ENCODE measurements around the gene SYTL5. TPM values are rescaled to one million over a fixed set of nuclear protein-coding genes. Genes with fewer than 3 reads are reported as not detected.

Gene SYTL5
- total and polyA plus RNA-seq, 5 donors from 2014 or later: not detected

DNA sequence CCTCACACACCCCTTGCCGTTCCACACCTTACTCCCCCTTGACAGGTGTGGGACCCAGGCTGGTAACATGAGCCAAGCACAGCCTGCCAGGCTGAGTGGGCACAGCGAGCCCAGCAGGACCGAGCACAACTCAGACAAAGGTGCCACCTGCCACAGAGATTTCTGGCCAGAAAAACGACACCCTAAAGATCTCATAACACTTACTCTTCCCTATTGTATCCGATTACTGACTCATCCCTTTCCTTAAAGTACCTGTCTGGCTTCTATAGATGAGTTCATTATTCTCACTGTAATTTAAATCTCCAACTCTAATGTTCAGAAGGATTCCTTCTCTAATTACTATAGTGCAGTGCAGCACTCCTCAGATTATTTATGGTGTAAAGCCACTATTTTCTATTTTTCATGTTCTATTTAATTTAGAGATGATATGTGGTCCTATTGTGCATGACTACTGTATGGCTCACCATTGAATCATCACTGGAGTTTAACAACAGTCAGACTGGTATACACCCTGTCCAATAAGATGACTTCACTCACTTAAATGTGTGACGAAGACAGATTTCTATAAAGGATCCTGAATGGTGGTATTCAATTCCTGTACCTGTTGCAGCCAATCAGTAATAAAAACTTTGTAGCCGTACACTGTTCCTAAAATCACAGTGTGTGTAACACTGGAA lies 7.6 kb upstream of the SYTL5 start:
- Histone ChIP-seq H3K4me1 (ENCODE audit: control insufficient read depth, insufficient read depth, low read length, poor library complexity, severe bottlenecking) (no peaks in the 10 kb centered on the region), H3K36me3 (ENCODE audit: control insufficient read depth, insufficient read depth, low read length) (no peaks in the 10 kb centered on the region), H3K27ac (ENCODE audit: insufficient read depth, low read length, poor library complexity, severe bottlenecking) (no peak overlapping the region), H3K9me3 (ENCODE audit: control insufficient read depth in 2 of 2, low read length in 2 of 2) (no peaks in the 10 kb centered on the region), H3K4me3 (ENCODE audit: low read depth, low read length) (no peak overlapping the region), H3K27me3 (ENCODE audit: control insufficient read depth, insufficient read depth, low read length) (no peaks in the 10 kb centered on the region)
- H3K27me3 Mint-ChIP-seq: no peaks in the 10 kb centered on the region
- H3K4me1 Mint-ChIP-seq: peaks cover 0 to 7% (median 3%) of the 10 kb centered on the region in 4 donors
- no peaks in the 10 kb centered on the region for H3K36me3 Mint-ChIP-seq
- DNase-seq (no peak), ATAC-seq (ENCODE audit: low read depth in 2 of 2) (no peak)
- no peak overlapping the region for H3K4me3 Mint-ChIP-seq
- H3K9me3 Mint-ChIP-seq: no peaks in the 10 kb centered on the region
- no peak overlapping the region for H3K27ac Mint-ChIP-seq

DNA sequence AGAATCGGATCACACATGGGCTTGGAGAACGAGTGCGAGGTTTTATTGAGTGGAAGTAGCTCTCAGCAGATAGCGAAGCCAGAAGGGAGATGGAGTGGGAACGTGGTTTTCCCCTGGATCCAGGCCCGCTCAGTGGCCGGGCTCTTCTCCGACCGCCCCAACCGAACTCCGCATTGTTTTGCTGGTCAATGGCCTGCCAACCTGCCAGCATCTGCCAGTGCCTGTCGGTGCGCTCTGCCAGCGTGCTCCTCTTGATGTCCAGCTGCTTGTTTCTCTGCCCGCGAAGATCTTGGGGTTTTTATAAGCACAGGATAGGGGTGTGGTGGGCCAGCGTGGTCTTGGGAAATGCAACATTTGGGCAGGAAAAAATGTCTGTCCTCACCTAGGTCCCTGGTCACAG lies 5.6 kb upstream of the SYTL5 start:
- DNase-seq (no peak), ATAC-seq (ENCODE audit: low read depth in 2 of 2) (no peak)
- Histone ChIP-seq H3K4me1 (ENCODE audit: control insufficient read depth, insufficient read depth, low read length, poor library complexity, severe bottlenecking) (no peaks in the 10 kb centered on the region), H3K27ac (ENCODE audit: insufficient read depth, low read length, poor library complexity, severe bottlenecking) (no peak overlapping the region), H3K27me3 (ENCODE audit: control insufficient read depth, insufficient read depth, low read length) (no peaks in the 10 kb centered on the region), H3K9me3 (ENCODE audit: control insufficient read depth in 2 of 2, low read length in 2 of 2) (no peaks in the 10 kb centered on the region), H3K36me3 (ENCODE audit: control insufficient read depth, insufficient read depth, low read length) (no peaks in the 10 kb centered on the region), H3K4me3 (ENCODE audit: low read depth, low read length) (no peak overlapping the region)
- H3K27ac Mint-ChIP-seq: no peak overlapping the region
- no peak overlapping the region for H3K4me3 Mint-ChIP-seq
- no peaks in the 10 kb centered on the region for H3K36me3 Mint-ChIP-seq
- no peaks in the 10 kb centered on the region for H3K4me1 Mint-ChIP-seq
- H3K27me3 Mint-ChIP-seq: no peaks in the 10 kb centered on the region
- H3K9me3 Mint-ChIP-seq: peaks cover 0 to 4% (median 0%) of the 10 kb centered on the region in 7 donors

GRCh38 chrX:38004046-38004445 lies 2.3 kb upstream of the SYTL5 start:
- Histone ChIP-seq H3K4me1 (ENCODE audit: control insufficient read depth, insufficient read depth, low read length, poor library complexity, severe bottlenecking) (no peaks in the 10 kb centered on the region), H3K36me3 (ENCODE audit: control insufficient read depth, insufficient read depth, low read length) (no peaks in the 10 kb centered on the region), H3K9me3 (ENCODE audit: control insufficient read depth in 2 of 2, low read length in 2 of 2) (no peaks in the 10 kb centered on the region), H3K27ac (ENCODE audit: insufficient read depth, low read length, poor library complexity, severe bottlenecking) (no peak overlapping the region), H3K4me3 (ENCODE audit: low read depth, low read length) (no peak overlapping the region), H3K27me3 (ENCODE audit: control insufficient read depth, insufficient read depth, low read length) (no peaks in the 10 kb centered on the region)
- DNase-seq (no peak), ATAC-seq (ENCODE audit: low read depth in 2 of 2) (no peak)
- no peaks in the 10 kb centered on the region for H3K36me3 Mint-ChIP-seq
- H3K4me3 Mint-ChIP-seq: no peak overlapping the region
- H3K9me3 Mint-ChIP-seq: peaks cover 0 to 4% (median 0%) of the 10 kb centered on the region in 7 donors
- H3K27ac Mint-ChIP-seq: no peak overlapping the region
- no peaks in the 10 kb centered on the region for H3K4me1 Mint-ChIP-seq
- H3K27me3 Mint-ChIP-seq: no peaks in the 10 kb centered on the region

GRCh38 chrX:38006778-38007177 lies 425 bp downstream of the SYTL5 start:
- Mint-ChIP-seq H3K27me3 (no peaks in the 10 kb centered on the region), H3K36me3 (no peaks in the 10 kb centered on the region), H3K4me3 (no peak overlapping the region), H3K9me3 (peaks cover 0 to 4% (median 0%) of the 10 kb centered on the region in 7 donors), H3K27ac (no peak overlapping the region), H3K4me1 (no peaks in the 10 kb centered on the region)
- H3K36me3 ChIP-seq (ENCODE audit: control insufficient read depth, insufficient read depth, low read length): no peaks in the 10 kb centered on the region
- ATAC-seq (ENCODE audit: low read depth in 2 of 2) (no peak), DNase-seq (no peak)
- no peaks in the 10 kb centered on the region for H3K27me3 ChIP-seq (ENCODE audit: control insufficient read depth, insufficient read depth, low read length)
- no peaks in the 10 kb centered on the region for H3K9me3 ChIP-seq (ENCODE audit: control insufficient read depth in 2 of 2, low read length in 2 of 2)
- no peak overlapping the region for H3K27ac ChIP-seq (ENCODE audit: insufficient read depth, low read length, poor library complexity, severe bottlenecking)
- H3K4me3 ChIP-seq (ENCODE audit: low read depth, low read length): no peak overlapping the region
- H3K4me1 ChIP-seq (ENCODE audit: control insufficient read depth, insufficient read depth, low read length, poor library complexity, severe bottlenecking): no peaks in the 10 kb centered on the region

GRCh38 chrX:38008658-38009057 lies 2.3 kb downstream of the SYTL5 start:
- Mint-ChIP-seq H3K9me3 (peaks cover 0 to 6% (median 0%) of the 10 kb centered on the region in 7 donors), H3K36me3 (no peaks in the 10 kb centered on the region), H3K4me3 (no peak overlapping the region), H3K27me3 (no peaks in the 10 kb centered on the region), H3K4me1 (no peaks in the 10 kb centered on the region), H3K27ac (no peak overlapping the region)
- Histone ChIP-seq H3K27ac (ENCODE audit: insufficient read depth, low read length, poor library complexity, severe bottlenecking) (no peak overlapping the region), H3K36me3 (ENCODE audit: control insufficient read depth, insufficient read depth, low read length) (no peaks in the 10 kb centered on the region), H3K4me1 (ENCODE audit: control insufficient read depth, insufficient read depth, low read length, poor library complexity, severe bottlenecking) (no peaks in the 10 kb centered on the region), H3K4me3 (ENCODE audit: low read depth, low read length) (no peak overlapping the region), H3K9me3 (ENCODE audit: control insufficient read depth in 2 of 2, low read length in 2 of 2) (no peaks in the 10 kb centered on the region), H3K27me3 (ENCODE audit: control insufficient read depth, insufficient read depth, low read length) (no peaks in the 10 kb centered on the region)
- no peak for DNase-seq
- ATAC-seq (ENCODE audit: low read depth in 2 of 2): no peak

DNA sequence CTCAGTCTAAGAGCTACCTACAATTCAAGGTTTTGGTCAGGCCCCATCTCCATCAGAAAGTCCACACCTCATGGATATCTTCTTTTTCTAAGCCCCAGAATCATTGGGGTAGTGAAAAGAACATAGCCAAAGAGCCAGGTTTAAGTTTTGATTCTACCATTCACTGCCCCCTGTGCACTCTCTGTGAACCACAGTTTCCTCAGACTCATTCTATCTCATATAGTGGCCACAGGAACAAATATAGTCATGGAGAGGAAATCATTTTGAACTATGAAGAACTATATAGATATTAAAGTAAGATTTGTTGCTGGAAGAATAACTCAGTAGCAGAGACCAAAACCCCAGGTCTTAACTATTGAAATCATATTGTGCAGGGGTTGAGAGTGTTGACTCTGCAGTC lies 3.3 kb downstream of the SYTL5 start:
- DNase-seq (no peak), ATAC-seq (ENCODE audit: low read depth in 2 of 2) (no peak)
- H3K4me3 ChIP-seq (ENCODE audit: low read depth, low read length): no peak overlapping the region
- no peaks in the 10 kb centered on the region for H3K36me3 ChIP-seq (ENCODE audit: control insufficient read depth, insufficient read depth, low read length)
- H3K27ac ChIP-seq (ENCODE audit: insufficient read depth, low read length, poor library complexity, severe bottlenecking): no peak overlapping the region
- Mint-ChIP-seq H3K36me3 (no peaks in the 10 kb centered on the region), H3K4me1 (no peaks in the 10 kb centered on the region), H3K27me3 (no peaks in the 10 kb centered on the region), H3K4me3 (no peak overlapping the region), H3K9me3 (peaks cover 0 to 4% (median 0%) of the 10 kb centered on the region in 7 donors), H3K27ac (no peak overlapping the region)
- H3K27me3 ChIP-seq (ENCODE audit: control insufficient read depth, insufficient read depth, low read length): no peaks in the 10 kb centered on the region
- H3K4me1 ChIP-seq (ENCODE audit: control insufficient read depth, insufficient read depth, low read length, poor library complexity, severe bottlenecking): no peaks in the 10 kb centered on the region
- no peaks in the 10 kb centered on the region for H3K9me3 ChIP-seq (ENCODE audit: control insufficient read depth in 2 of 2, low read length in 2 of 2)

GRCh38 chrX:38018766-38019425 lies 12.5 kb downstream of the SYTL5 start:
- Mint-ChIP-seq H3K9me3 (peaks cover 0 to 2% (median 0%) of the 10 kb centered on the region in 7 donors), H3K27ac (no peak overlapping the region), H3K4me1 (no peaks in the 10 kb centered on the region), H3K27me3 (peaks cover 5% of the 10 kb centered on the region), H3K36me3 (no peaks in the 10 kb centered on the region), H3K4me3 (no peak overlapping the region)
- no peaks in the 10 kb centered on the region for H3K36me3 ChIP-seq (ENCODE audit: control insufficient read depth, insufficient read depth, low read length)
- no peak for DNase-seq
- H3K27me3 ChIP-seq (ENCODE audit: control insufficient read depth, insufficient read depth, low read length): no peaks in the 10 kb centered on the region
- no peaks in the 10 kb centered on the region for H3K4me1 ChIP-seq (ENCODE audit: control insufficient read depth, insufficient read depth, low read length, poor library complexity, severe bottlenecking)
- no peak for ATAC-seq (ENCODE audit: low read depth in 2 of 2)
- no peak overlapping the region for H3K27ac ChIP-seq (ENCODE audit: insufficient read depth, low read length, poor library complexity, severe bottlenecking)
- no peaks in the 10 kb centered on the region for H3K9me3 ChIP-seq (ENCODE audit: control insufficient read depth in 2 of 2, low read length in 2 of 2)
- H3K4me3 ChIP-seq (ENCODE audit: low read depth, low read length): no peak overlapping the region

GRCh38 chrX:38028300-38028699 lies 21.9 kb downstream of the SYTL5 start:
- no peaks in the 10 kb centered on the region for H3K9me3 ChIP-seq (ENCODE audit: control insufficient read depth in 2 of 2, low read length in 2 of 2)
- no peak overlapping the region for H3K27ac ChIP-seq (ENCODE audit: insufficient read depth, low read length, poor library complexity, severe bottlenecking)
- ATAC-seq (ENCODE audit: low read depth in 2 of 2) (no peak), DNase-seq (no peak)
- Mint-ChIP-seq H3K9me3 (peaks cover 0 to 3% (median 0%) of the 10 kb centered on the region in 7 donors), H3K27me3 (no peaks in the 10 kb centered on the region), H3K27ac (no peak overlapping the region), H3K4me1 (no peaks in the 10 kb centered on the region), H3K36me3 (no peaks in the 10 kb centered on the region), H3K4me3 (no peak overlapping the region)
- H3K4me3 ChIP-seq (ENCODE audit: low read depth, low read length): no peak overlapping the region
- no peaks in the 10 kb centered on the region for H3K4me1 ChIP-seq (ENCODE audit: control insufficient read depth, insufficient read depth, low read length, poor library complexity, severe bottlenecking)
- no peaks in the 10 kb centered on the region for H3K36me3 ChIP-seq (ENCODE audit: control insufficient read depth, insufficient read depth, low read length)
- no peaks in the 10 kb centered on the region for H3K27me3 ChIP-seq (ENCODE audit: control insufficient read depth, insufficient read depth, low read length)

All from CD4-positive, CD25-positive, alpha-beta regulatory T cell (primary cell).